ENCODE measurements around the gene TPT1.

DNA sequence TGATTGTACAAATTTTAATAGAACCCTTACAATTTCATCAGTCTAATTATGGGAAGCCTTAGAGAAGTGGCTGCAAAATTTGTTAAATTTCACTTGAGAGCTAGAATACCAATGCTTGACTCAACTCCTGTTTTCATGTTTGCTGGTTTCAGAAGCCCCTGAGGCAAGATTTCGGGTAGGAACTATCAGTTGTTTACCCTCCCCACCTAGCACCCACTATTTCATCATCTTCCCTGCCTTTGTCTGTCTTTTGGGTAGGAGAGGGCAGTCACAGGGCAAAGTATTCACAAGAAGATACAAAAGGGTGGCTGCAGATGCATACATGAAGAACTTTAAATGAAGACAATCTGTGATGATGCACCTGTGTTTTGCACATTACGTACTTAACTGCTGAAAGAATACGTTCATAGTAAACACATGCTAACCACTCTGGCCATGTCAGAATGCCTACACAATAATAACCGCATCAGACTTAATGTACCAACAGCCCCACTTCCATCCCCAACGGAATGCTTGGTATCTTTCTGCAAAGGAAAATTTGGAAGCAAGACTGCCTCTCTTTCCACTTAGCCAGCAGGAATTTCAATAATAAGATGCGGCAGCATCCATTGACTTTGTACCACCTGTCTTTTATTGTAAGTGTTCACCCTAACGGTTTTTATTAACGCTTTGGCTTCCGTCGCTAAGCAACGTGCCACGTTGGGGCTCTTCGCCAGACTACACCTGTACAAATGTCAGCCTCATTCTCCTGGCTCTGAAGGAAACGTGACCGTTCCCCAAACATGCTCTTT is 30.4 kb downstream of the TPT1 start:
- TF ChIP-seq CTCF (IDR thresholded peaks at IDR 0.05 in 2 of 3, conservative IDR thresholded peaks at IDR 0.05 in 1 of 3; ENCODE audit: insufficient read depth in 2 of 3, low read depth in 1 of 3, low read length in 3 of 3) (no peak), CTBP1 (IDR thresholded peaks at IDR 0.05; ENCODE audit: borderline replicate concordance) (no peak), EZH2 (IDR thresholded peaks at IDR 0.05; ENCODE audit: borderline replicate concordance, low read depth, low read length) (no peak), TEAD4 (IDR thresholded peaks at IDR 0.05; ENCODE audit: low read length) (no peak), TEAD4 (CRISPR knock-in tag; IDR thresholded peaks at IDR 0.05; ENCODE audit: borderline replicate concordance) (no peak), ZNF282 (CRISPR knock-in tag; IDR thresholded peaks at IDR 0.05) (no peak), POLR2A (conservative IDR thresholded peaks at IDR 0.05) (no peak), EP300 (IDR thresholded peaks at IDR 0.05; ENCODE audit: low read length) (no peak), ZC3H11A (IDR thresholded peaks at IDR 0.05; ENCODE audit: low read depth, low read length) (no peak), CHD2 (IDR thresholded peaks at IDR 0.05; ENCODE audit: low read depth, low read length) (no peak), NFRKB (IDR thresholded peaks at IDR 0.05; ENCODE audit: low read depth) (no peak)
